ENCODE measurements around the gene SEC24B.

SEC24B gene

GRCh38 chr4:109589119-109589518 is 155.5 kb downstream of the SEC24B start:
- DNase-seq = no peak

DNA sequence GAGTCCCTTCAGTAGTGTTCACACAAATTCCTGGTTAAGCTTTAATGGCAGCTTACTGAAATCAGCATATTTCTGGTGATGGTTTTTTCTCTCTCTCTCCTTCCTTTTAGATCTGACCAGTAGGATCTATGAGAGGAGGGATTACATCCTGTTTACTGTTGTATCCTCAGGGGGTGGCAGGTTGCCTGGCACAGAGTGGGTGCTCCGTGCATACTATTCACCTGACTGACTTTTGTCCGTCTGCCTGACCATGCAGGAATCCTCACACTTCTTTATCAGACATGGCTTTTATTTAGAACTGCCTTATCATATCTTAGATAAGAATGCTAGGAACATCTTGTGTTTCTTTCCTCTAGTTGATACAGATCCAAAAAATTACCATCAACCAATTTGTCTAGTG is 156.0 kb downstream of the SEC24B start:
- no peak for DNase-seq
